ENCODE results near the gene M1AP.

The M1AP gene

GRCh38 chr2:74542978-74543377 is 105.2 kb downstream of the M1AP start:
- DNase-seq = no peak

- DNase-seq = no peak
Observed at GRCh38 chr2:74540291-74540690, 107.8 kb downstream of the M1AP start.

- no peak for DNase-seq
Observed at GRCh38 chr2:74538881-74539339, 109.2 kb downstream of the M1AP start.

DNA sequence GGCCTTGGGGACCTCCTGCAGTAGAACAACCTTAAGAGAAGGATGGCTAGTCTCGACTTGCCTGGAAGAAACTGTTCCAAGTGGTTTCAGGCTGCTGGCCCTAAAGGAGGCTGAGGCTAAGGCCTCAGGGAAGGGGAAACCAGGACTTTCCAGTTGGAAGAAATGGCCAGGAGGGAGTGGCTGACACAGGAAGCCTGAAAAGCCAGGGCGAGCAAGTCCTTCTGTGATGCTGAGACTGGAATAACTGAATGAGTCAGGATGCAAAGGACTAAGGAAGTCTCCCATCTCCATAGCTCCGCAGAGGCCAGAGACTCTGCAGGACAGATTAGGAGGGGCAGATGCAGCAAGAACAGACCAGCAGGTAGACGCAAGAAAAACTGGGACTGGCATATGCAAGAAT is 111.0 kb downstream of the M1AP start:
- no peak for DNase-seq

GRCh38 chr2:74536166-74536950 is 111.8 kb downstream of the M1AP start:
- no peak for DNase-seq

GRCh38 chr2:74535440-74535965 is 112.6 kb downstream of the M1AP start:
- DNase-seq = no peak

DNA sequence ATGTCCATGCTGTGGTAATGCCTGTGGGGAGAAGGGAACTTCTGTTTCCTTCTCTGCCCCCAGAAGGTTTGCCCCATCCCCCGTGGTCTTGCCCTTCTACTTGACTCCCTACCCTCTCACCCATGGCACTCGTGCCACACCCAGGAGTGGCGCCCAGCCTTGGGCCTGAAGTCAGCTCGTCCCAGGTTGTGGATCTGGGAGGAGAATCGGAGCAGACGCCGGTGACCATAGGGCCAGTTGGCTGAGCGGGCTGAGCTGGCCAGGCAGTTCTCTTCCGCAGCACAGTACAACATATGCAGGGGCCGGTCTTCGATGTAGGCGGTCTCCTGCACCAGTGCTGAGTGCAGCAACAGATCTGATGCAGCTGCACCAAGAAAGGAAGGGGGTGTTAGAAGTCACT is 113.7 kb downstream of the M1AP start:
- DNase-seq = no peak

- DNase-seq = no peak
Observed at GRCh38 chr2:74533464-74533863, 114.7 kb downstream of the M1AP start.

- peak; percentile 26 for DNase-seq
Observed at GRCh38 chr2:74532222-74532621, 115.9 kb downstream of the M1AP start.

GRCh38 chr2:74531666-74532065 is 116.5 kb downstream of the M1AP start:
- no peak for DNase-seq

GRCh38 chr2:74530239-74531187 is 117.6 kb downstream of the M1AP start:
- DNase-seq = peak; percentile 14

DNA sequence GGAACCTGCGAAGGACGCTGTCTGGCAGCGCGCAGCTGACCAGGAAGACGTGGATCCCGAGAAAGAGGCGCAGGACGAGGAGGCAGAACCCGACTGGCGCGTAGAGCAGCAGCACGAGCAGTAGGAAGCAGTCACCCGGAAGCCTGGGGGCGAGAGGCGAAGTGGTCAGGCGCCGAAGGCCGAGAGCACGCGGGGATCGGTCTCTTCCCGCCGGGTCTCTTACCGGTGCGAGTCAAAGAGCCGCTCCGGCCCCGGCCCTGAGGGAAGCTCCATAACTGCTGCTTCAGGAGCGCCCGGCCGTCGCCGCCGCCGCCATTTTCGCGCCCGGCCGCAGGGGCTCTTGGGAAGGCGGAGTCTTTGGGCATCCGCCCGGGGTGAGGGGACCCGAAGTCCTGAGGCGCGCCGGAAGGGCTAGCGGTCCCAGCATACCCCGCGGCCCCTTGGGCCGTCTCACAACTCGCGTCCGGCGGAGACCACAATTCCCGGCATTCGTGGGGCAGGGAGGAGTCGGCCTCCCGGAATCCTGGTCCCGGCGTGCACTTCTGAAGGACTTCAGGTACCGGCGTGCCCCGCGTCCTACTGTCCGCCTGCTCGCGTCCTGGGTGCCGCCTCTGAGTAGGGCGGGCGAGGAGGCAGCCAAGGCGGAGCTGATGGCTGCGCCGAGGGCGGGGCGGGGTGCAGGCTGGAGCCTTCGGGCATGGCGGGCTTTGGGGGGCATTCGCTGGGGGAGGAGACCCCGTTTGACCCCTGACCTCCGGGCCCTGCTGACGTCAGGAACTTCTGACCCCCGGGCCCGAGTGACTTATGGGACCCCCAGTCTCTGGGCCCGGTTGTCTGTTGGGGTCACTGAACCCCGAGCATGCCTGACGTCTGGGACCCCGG is 118.5 kb downstream of the M1AP start, which contains the start of the genes AUP1 and HTRA2:
AUP1 (minus strand) TSS at position 350 of the 882 bp plus-strand sequence; CDS start at position 273, 77 bp downstream.
HTRA2 (plus strand) TSS at position 577 of the 882 bp plus-strand sequence; CDS start at position 651, 74 bp downstream.
- peak; percentile 98 for DNase-seq

GRCh38 chr2:74528600-74529356 is 119.4 kb downstream of the M1AP start:
- DNase-seq = no peak

DNA sequence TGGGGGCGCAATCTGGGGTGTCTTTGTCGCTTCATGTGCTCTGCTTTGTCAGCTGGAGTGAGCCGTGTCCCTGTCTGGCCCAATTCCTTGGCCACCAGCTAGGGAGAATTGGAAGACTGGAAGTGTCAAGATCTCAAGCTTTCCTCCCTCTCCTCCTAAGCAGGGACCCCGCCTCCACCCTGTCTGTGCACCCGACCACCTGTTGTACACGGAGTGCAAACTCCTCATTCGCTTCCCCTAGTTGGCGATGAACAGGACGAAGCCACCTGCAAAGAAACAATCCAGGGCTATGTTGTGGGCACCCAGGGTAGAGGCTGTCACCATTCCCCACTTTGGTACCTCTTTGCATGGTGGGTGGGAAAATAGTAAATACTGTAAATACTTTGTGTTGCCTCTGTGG is 120.4 kb downstream of the M1AP start:
- no peak for DNase-seq

DNA sequence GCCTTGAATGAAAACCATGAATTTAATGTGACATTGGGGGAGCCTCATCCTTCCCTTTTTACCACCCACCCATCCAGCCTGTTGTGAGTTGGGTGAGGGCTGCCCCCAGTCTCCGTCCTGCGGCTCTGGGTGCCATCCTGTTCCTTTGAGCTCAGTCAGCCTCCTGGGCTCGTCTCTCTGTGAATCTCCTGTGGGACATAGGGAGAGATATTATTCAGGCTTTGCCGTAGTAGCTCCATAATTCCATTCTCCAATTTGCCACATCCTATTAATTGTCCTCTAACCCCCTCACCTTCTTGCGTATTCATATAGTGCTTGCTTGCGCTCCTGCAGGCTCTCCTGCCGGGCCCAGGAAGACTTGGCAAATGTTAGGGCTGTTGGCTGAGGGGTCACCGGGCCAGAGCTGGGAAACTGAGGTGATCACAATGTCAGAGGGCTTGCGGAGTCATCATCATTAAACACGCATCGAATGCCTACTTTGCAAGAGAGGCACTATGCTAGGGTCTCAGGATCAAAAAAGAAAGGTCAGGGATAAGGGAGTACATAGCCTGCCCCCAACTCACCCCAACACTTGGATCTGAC is 121.4 kb downstream of the M1AP start:
- no peak for DNase-seq

DNA sequence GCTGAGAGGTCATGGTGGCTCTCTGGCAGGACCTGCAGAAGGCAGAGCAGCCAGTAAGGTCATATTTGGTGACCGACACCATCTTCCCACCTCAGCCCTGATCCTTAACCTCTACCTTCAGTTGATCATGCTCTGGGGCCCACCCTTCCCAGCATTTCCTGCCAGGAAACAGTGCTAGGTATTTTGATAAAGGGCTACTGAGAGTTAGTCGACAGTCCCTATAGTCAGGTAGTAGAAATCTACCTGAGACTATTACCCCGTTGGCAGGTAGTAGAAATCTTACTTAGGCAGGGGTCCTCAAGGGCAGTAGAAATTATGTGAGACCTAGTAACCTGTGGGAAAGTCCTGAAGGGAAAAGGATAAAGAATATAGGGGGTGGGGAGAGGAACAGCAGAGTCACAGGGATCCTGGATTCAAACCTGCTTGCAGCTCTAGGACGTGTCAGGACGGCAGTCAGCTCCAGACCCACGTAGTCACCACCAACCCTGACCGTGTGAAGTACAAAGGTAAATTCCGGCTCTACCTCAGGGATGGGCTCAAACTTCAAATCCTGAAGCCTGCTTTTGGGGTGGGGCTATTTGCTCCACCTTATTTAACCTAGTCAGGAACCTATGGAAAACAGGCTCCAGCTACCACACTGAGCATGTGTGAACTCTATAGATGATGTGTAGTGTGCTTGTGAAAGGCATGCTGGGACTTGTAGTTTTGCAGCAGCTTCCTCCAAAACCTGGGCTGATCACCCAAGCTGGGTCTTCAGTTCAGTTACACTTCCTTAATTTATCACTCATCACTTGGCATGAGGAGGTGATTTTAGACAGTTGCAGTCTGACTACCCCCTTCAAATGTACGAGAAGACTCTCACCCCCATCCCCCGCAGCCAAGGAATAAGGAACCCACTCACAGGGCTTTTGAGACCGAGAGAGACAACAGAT is 122.1 kb downstream of the M1AP start, which contains the start of gene DQX1:
DQX1 (minus strand) TSS at position 515 of the 932 bp plus-strand sequence; CDS start at position 13, 502 bp downstream.
- peak; percentile 11 for DNase-seq

DNA sequence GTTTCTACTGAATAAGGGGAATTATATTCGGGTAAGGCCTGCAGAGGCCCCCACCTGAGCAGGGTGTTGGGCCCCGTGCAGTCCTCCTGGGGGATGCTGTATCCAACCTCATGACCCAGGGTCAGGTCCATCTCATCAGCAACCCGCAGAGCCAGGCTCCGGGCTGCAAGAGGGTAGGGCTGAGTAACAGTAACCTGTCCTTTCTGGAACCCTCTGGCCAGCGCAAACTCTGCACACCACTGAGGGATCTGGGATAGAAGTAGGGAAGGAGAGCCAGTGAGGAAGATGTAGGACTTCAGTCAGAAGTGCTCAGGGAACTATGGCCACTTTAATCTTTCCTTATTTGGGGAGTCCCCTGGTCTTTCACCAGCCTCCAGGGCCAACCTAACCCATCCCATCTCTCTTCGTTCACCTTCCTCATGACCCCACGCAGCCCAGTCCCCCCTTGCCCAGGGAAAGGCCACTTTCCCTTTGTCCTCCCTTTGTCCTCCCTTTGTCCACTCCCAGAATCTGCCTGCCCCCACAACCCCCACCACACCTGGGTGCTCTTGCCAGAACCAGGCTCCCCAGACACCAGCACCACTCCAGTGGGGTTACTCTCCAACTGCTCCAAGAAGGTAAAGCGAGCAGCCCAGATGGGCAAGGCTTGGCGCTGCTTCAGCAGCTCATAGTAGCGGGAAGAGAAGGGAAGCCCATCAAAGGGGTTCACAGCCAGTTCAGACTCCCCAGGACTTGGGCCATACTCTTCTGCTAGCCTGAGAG is 123.0 kb downstream of the M1AP start:
- DNase-seq = no peak

GRCh38 chr2:74524005-74524404 is 124.1 kb downstream of the M1AP start:
- DNase-seq = no peak

GRCh38 chr2:74522516-74522915 is 125.6 kb downstream of the M1AP start:
- DNase-seq = no peak
